ENCODE results near the gene EDA2R.

Gene EDA2R

GRCh38 chrX:66632981-66633380, 5.9 kb downstream of the EDA2R start:
- no peak for DNase-seq (ENCODE audit: low read depth)
- no peak overlapping the region for H3K4me3 ChIP-seq (ENCODE audit: control insufficient read depth, low read depth, low read length)
- no peak for TF ChIP-seq CTCF (IDR thresholded peaks at IDR 0.05; ENCODE audit: control insufficient read depth, insufficient read depth, low read depth, low read length, missing control alignments)

DNA sequence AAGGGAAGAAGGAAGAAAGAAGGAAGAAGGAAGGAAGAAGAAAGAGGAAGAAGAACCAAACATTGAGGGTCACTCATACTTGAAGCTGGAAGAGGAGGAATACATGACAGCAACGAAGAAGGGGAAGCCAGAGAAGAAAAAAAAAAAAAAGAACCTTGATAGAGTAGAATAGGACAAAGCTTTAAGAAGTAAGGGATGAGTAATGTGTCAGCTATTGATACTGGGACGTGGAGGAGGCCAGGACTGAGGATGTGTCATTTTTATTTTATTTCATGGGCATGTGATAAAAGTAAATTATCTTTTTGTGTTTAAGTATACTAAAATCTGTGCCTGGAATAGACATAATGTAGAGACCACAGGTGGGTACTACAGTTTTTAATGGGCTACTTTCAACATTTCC, 6.4 kb downstream of the EDA2R start:
- H3K4me3 ChIP-seq (ENCODE audit: control insufficient read depth, low read depth, low read length): no peak overlapping the region
- no peak for DNase-seq (ENCODE audit: low read depth)
- no peak for TF ChIP-seq CTCF (IDR thresholded peaks at IDR 0.05; ENCODE audit: control insufficient read depth, insufficient read depth, low read depth, low read length, missing control alignments)

- no peak for DNase-seq (ENCODE audit: low read depth)
- H3K4me3 ChIP-seq (ENCODE audit: control insufficient read depth, low read depth, low read length): no peak overlapping the region
- TF ChIP-seq CTCF (IDR thresholded peaks at IDR 0.05; ENCODE audit: control insufficient read depth, insufficient read depth, low read depth, low read length, missing control alignments): no peak
Observed at GRCh38 chrX:66625525-66625924, 13.4 kb downstream of the EDA2R start.

GRCh38 chrX:66622209-66622608, 16.7 kb downstream of the EDA2R start:
- DNase-seq (ENCODE audit: low read depth): no peak
- TF ChIP-seq CTCF (IDR thresholded peaks at IDR 0.05; ENCODE audit: control insufficient read depth, insufficient read depth, low read depth, low read length, missing control alignments): no peak
- H3K4me3 ChIP-seq (ENCODE audit: control insufficient read depth, low read depth, low read length): no peak overlapping the region

DNA sequence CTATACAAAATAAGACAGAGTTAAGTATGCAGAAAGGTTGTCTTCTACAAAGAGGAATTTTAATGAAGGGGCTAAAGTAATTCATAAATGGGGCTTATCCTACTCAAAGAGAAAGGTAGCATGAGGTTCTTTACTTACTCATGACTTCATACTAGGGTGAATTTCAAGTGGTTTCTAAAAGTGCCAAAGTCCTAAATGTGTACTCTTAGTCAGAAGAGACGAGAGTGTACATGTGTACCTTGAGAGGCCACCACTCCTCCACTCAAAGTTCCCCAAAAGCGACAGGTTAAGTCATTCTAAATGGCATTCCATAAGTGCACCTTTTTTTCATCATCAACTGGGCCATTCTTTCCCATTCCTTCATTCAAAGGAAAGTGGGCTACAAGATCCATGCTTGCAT, 21.9 kb downstream of the EDA2R start:
- TF ChIP-seq CTCF (IDR thresholded peaks at IDR 0.05; ENCODE audit: control insufficient read depth, insufficient read depth, low read depth, low read length, missing control alignments): no peak
- no peak overlapping the region for H3K4me3 ChIP-seq (ENCODE audit: control insufficient read depth, low read depth, low read length)
- no peak for DNase-seq (ENCODE audit: low read depth)

GRCh38 chrX:66602381-66602938, 36.4 kb downstream of the EDA2R start:
- TF ChIP-seq CTCF (IDR thresholded peaks at IDR 0.05; ENCODE audit: control insufficient read depth, insufficient read depth, low read depth, low read length, missing control alignments): no peak
- H3K4me3 ChIP-seq (ENCODE audit: control insufficient read depth, low read depth, low read length): no peak overlapping the region
- DNase-seq (ENCODE audit: low read depth): no peak

- no peak for DNase-seq (ENCODE audit: low read depth)
- no peak for TF ChIP-seq CTCF (IDR thresholded peaks at IDR 0.05; ENCODE audit: control insufficient read depth, insufficient read depth, low read depth, low read length, missing control alignments)
- no peak overlapping the region for H3K4me3 ChIP-seq (ENCODE audit: control insufficient read depth, low read depth, low read length)
Observed at GRCh38 chrX:66601522-66601921, 37.4 kb downstream of the EDA2R start.
